Retinal pigment epithelial cell (primary cell): ENCODE data around the gene TBX3.

ENCODE experiments used
- DNase-seq: peaks from one replicate; pipeline ENCODE4 v3.0.0-alpha.2; 2010; ENCODE audit warnings: low read depth
- H3K4me3 ChIP-seq: 2 replicates; pipeline ENCODE4 v1.5.1; 2011; ENCODE audit warnings: mild to moderate bottlenecking, low read length, control low read depth, moderate library complexity
- TF ChIP-seq, protein P1 (sequence below): conservative IDR thresholded peaks from 2 replicates; pipeline ENCODE4 v1.5.1; 2011; ENCODE audit warnings: low read depth, low read length, control low read depth, inconsistent platforms

Gene TBX3

DNA sequence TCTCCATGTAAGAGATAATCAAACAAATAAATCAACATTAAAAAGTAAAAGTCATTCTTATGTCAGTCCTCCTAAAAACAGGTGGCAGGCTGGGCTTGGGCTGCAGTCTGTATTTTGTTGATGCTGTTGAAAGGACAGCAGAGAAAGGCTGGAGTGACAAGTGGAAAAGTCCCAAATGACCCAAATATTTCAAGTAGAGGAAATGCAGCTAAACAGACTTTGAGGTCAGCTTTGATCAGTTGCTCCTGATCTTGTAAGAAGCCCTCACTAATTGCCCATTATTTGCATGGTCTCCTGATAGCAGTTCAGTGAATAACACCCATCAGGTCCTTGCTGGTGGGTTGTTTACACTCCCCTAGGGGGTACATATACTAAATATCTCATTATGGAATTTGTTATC, 24.9 kb downstream of the TBX3 start:
- TF ChIP-seq, protein P1, sequence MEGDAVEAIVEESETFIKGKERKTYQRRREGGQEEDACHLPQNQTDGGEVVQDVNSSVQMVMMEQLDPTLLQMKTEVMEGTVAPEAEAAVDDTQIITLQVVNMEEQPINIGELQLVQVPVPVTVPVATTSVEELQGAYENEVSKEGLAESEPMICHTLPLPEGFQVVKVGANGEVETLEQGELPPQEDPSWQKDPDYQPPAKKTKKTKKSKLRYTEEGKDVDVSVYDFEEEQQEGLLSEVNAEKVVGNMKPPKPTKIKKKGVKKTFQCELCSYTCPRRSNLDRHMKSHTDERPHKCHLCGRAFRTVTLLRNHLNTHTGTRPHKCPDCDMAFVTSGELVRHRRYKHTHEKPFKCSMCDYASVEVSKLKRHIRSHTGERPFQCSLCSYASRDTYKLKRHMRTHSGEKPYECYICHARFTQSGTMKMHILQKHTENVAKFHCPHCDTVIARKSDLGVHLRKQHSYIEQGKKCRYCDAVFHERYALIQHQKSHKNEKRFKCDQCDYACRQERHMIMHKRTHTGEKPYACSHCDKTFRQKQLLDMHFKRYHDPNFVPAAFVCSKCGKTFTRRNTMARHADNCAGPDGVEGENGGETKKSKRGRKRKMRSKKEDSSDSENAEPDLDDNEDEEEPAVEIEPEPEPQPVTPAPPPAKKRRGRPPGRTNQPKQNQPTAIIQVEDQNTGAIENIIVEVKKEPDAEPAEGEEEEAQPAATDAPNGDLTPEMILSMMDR, result no peak
- no peak overlapping the region for H3K4me3 ChIP-seq
- DNase-seq, result no peak

DNA sequence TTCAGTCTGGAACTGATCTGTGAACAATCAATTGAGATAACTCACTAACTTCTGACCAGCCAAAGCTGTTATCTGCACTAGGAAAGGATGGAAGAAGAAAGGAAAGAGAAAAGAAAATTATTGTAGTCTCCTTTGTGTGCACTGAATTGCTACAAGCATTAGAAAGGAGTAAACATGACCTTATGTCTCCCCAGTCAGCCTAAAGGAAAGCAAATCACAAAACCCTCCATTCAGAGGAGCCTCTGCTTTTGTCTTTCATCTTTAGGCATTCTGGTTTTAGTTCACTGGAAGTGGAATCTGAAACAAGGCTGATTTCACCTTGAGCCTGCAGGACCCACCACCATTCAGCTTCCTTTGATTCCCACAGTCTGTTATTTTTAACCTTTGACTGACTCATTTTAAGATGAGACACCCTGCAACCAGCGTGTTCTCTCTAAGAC, 26.0 kb downstream of the TBX3 start:
- TF ChIP-seq, protein P1, result no peak
- no peak for DNase-seq
- H3K4me3 ChIP-seq, result no peak overlapping the region

DNA sequence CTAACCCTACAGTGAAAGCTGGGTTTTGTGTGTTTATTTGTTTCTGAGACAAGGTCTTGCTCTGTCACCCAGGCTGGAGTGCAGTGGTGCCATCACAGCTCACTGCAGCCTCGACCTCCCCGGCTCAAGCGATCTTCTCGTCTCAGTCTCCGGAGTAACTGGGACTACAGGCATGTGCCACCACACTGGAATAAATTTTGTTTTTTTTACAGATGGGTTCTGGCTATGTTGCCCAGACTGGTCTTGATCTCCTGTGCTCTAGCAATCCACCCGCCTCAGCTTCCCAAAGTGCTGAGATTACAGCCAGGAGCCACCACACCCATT, 26.4 kb downstream of the TBX3 start:
- TF ChIP-seq, protein P1, result no peak
- DNase-seq, result no peak
- no peak overlapping the region for H3K4me3 ChIP-seq

DNA sequence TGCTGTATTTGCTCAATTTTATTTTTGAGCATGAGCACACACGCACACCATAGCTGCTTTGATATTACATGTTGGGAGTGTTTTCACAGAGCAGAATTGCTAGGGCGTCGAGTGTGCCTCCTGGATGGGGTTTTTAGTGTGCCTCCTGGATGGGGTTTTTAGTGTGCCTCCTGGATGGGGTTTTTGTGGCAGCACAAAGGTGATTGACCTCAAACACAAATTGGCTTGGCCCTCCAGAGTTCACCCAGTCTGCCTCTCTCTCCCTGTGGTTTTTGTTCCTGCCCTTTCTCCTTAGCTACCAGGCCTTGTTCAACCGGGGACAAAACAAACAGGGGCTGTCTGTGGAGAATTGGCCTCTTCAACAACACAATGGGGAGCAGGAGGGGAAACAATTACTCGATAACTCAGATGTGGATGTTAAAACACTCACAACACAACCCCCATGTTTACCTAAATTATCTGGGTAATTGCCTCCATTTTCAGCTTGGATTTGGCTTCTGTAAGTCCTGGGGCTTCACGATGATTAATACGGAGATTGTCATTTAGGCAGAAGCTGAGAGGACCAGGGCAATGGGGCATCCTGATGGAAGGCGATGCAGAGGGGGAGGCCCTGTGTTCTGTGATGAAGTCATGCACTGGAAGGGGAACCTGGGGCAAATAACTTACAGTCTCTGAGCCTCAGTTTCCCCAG, 26.9 kb downstream of the TBX3 start:
- TF ChIP-seq, protein P1, result no peak
- H3K4me3 ChIP-seq, result no peak overlapping the region

DNA sequence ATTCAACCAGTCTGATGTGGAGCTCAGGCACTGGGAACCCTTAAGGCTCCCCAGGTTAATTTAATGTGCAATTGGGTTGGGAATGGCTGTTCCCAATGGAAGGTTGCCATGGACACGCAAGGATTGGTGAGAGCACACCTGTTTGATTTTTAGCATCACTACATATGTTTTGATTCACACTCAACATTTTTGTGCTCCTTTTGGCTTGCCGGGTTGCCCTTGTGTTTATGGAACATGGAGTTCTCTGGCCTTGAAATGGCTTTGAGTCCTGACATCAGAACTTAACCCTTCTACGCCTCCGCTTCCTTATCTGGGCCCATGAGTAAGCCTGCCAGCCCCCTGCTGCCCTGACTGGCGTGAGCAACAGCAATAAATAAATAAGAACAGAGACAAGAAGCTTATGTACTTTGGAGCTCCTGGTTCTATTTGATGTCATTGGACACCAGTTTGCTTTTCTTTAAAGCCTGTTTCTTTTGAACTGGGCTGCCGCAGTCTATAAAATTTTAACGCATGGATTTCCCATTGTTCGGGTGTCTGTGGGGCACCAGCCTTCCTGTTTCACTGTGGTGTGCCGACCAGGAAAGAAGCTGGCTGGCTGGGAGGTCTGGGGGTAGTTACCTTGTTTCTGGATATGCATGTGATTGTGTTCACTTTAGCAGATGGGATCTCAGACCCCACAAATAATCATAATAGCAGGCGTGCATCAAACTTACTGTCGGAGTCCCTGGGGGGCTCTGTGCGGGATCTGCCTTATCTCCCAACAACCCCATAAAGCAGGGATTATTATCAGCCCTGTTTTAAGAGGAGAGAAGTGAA, 27.8 kb downstream of the TBX3 start:
- TF ChIP-seq, protein P1, result no peak
- no peak overlapping the region for H3K4me3 ChIP-seq

More for the DNA sequence above, 26.9 kb downstream of the TBX3 start:
- no peak for DNase-seq

DNA sequence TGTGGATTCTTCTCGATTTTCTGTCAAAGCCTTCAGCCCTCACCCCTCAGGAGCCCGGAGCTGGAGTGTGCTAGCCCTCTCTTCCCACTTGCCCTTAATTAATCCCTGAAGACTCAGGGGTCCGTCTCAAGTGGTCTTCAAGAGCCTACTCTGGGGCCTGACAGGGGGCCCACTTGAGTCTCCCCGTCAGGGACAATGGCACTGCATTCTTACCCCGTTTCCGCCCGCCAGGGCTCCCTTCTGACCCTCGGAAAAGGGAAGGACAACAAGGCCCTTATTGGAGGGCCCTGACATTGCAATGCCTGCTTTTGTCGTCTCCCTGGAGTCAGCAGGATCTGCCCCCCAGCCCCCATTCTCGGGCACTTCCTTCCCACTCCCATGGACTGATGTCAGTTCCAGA, 34.4 kb downstream of the TBX3 start:
- TF ChIP-seq, protein P1, result no peak
- H3K4me3 ChIP-seq, result no peak overlapping the region

More for the DNA sequence above, 27.8 kb downstream of the TBX3 start:
- DNase-seq, result no peak

DNA sequence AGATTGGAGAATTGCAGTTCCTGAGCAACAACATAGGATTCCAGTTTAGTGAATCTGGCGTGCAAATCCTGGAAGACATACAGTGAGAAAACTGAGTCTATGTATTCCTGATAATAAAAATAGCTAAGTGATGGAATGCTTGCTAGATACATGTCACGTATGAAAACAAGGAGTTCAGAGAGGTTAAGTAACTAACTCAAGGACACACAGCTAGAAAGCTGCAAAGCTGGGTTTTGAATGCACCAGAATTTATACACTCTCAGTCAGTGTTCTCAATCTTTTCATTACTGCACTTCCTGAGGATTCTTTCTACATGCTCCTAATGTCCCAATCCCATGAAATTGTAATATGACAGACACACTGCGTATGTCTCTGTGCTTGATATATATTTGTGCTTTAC, 35.3 kb downstream of the TBX3 start:
- DNase-seq, result no peak
- no peak overlapping the region for H3K4me3 ChIP-seq
- TF ChIP-seq, protein P1, result no peak

More for the DNA sequence above, 34.4 kb downstream of the TBX3 start:
- no peak for DNase-seq
